COLO829 (cell line): ENCODE measurements around the gene HIRA.
"Not testable (repeated sequence)": the region's sequence is repeated elsewhere in the genome, so short reads cannot be mapped to it uniquely, and the experiment has no call there.

Source experiments
- DNase-seq: peaks from one replicate; pipeline ENCODE4 v3.0.0; 2012; ENCODE audit warnings: low spot score

The HIRA gene

GRCh38 chr22:19356708-19357269 is 74.7 kb downstream of the HIRA start:
- DNase-seq, result no peak

GRCh38 chr22:19355413-19356157 is 75.9 kb downstream of the HIRA start:
- no peak for DNase-seq

GRCh38 chr22:19354201-19354600 is 77.3 kb downstream of the HIRA start:
- no peak for DNase-seq

- DNase-seq, result no peak
Measured at GRCh38 chr22:19353363-19354131, 78.0 kb downstream of the HIRA start.

- no peak for DNase-seq
Measured at GRCh38 chr22:19352766-19353165, 78.8 kb downstream of the HIRA start.

GRCh38 chr22:19352217-19352616 is 79.3 kb downstream of the HIRA start:
- DNase-seq, result no peak

GRCh38 chr22:19351604-19352003 is 79.9 kb downstream of the HIRA start:
- DNase-seq, result no peak

- DNase-seq, result no peak
Measured at GRCh38 chr22:19350947-19351346, 80.6 kb downstream of the HIRA start.

GRCh38 chr22:19350476-19350859 is 81.1 kb downstream of the HIRA start:
- DNase-seq, result no peak

GRCh38 chr22:19349778-19350475 is 81.6 kb downstream of the HIRA start:
- no peak for DNase-seq

- no peak for DNase-seq
Measured at GRCh38 chr22:19346677-19347265, 84.8 kb downstream of the HIRA start.

GRCh38 chr22:19344420-19344819 is 87.1 kb downstream of the HIRA start:
- no peak for DNase-seq

- no peak for DNase-seq
Measured at GRCh38 chr22:19343470-19343869, 88.1 kb downstream of the HIRA start.

GRCh38 chr22:19341500-19341899 is 90.0 kb downstream of the HIRA start:
- no peak for DNase-seq

- DNase-seq, result no peak
Measured at GRCh38 chr22:19337137-19337536, 94.4 kb downstream of the HIRA start.

GRCh38 chr22:19336133-19337075 is 95.1 kb downstream of the HIRA start:
- no peak for DNase-seq

GRCh38 chr22:19331975-19332374 is 99.6 kb downstream of the HIRA start:
- DNase-seq, result no peak

GRCh38 chr22:19331474-19331873 is 100.1 kb downstream of the HIRA start:
- DNase-seq, result no peak

- no peak for DNase-seq
Measured at GRCh38 chr22:19330865-19331418, 100.6 kb downstream of the HIRA start.

- not testable (repeated sequence) for DNase-seq
Measured at GRCh38 chr22:19330205-19330604, 101.3 kb downstream of the HIRA start.

- no peak for DNase-seq
Measured at GRCh38 chr22:19329454-19329853, 102.1 kb downstream of the HIRA start.
